Measurements from ENCODE around the gene KREMEN1.

Gene KREMEN1

DNA sequence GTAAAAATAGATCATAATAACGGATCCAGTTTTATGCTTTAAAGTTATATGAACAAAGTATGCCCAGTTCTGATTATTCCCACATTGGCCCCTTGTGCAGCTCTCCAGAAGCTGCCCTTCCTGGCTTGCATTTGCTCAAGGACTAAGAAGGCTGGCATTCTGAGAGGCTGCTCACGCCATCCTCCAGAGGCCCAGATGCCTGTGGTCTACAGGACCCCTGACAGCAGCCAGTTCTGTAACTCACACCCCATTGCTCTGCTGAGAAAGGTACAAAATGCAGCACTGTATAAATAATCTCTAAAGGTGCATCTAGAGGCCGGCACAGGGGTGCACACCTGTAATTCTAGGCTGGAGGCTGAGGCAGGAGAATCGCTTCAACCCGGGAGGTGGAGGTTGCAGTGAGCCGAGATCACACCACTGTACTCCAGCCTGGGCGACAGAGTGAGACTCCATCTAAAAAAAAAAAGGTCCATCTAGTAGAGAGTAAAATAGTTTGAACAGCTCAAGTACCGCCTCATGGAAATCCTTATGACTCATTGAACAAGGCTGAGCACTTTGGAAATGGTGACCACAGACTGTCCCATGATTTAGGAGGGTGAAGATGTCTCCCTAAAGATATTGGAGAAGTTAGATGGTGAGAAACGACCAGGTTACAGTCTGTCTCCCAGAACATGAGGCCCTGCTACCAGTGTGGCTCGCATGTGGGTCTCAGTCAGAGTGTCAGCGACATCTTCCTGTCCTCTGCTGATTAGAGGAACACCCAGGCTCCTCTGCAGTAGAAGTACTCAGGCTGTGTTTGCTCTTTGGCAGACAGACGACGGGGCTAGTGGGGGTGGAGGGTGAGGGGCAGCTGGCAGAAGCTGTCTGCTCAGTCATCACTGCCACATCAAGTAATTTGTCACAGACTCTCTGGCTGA lies 56.3 kb downstream of the KREMEN1 start:
- DNase-seq: no peak

GRCh38 chr22:29129808-29130140 lies 56.9 kb downstream of the KREMEN1 start:
- no peak for DNase-seq

GRCh38 chr22:29130476-29130875 lies 57.6 kb downstream of the KREMEN1 start:
- DNase-seq: no peak

GRCh38 chr22:29133603-29134133 lies 60.8 kb downstream of the KREMEN1 start:
- no peak for DNase-seq

GRCh38 chr22:29134448-29134847 lies 61.6 kb downstream of the KREMEN1 start:
- no peak for DNase-seq

- DNase-seq: no peak
Observed at GRCh38 chr22:29136782-29137700, 64.2 kb downstream of the KREMEN1 start.

DNA sequence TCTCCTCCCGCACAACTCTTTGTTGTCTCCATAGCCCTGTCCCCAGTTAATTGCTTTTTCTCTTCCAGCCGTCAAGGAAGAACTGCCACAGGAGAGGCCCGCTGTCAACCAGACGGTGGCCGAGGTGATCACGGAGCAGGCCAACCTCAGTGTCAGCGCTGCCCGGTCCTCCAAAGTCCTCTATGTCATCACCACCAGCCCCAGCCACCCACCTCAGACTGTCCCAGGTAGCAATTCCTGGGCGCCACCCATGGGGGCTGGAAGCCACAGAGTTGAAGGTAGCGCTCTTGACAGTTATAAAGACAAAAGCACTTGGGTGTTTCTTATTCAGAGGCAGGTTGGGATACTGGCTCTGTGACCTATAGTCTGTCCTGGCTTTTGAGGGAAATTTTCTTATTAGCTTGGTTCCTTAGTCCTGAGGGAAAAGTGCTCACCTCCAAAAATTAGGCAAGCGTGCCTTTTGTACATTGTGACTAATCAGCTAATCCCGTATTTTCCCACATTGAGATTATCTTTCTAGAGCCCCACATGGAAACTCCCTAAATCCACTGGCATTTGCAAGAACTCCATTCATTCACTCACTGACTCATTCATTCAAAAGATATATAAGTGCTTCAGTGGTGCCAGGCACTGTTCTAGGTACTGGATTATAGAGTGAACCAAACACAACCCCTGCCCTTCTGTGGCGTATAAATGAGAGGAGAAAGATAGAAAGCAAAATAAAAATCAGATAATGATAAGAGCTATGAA lies 65.9 kb downstream of the KREMEN1 start:
- no peak for DNase-seq

GRCh38 chr22:29139965-29140782 lies 67.3 kb downstream of the KREMEN1 start:
- DNase-seq: no peak

DNA sequence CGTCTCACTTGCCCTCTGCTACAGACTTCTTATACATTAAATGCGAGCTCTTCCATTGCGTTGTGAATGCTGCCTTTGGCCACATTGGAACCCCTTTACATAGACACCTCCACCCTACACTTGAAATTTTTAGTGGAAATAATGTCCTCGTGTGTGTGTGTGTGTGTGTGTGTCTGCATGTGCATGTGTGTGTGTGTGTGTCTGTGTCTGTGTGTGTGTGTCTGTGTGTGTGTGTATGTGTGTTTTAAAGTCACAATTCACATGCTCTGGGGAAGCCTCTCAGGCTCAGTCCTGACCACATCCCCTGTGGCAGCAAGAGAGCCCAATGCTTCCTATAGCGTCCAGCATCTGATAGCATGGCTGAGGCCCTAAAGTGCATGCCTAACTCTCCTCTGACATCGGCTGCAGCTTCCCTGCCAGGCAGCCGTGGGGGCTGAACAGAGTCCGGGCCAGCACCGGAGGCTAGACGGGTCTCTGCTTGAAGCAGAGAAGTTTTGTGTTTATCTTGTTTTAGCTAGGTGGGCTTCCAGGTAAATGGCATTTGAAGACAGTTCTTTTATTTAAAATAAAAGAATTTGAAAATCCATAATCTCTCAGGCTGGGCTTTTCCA lies 68.3 kb downstream of the KREMEN1 start:
- no peak for DNase-seq

- no peak for DNase-seq
Observed at GRCh38 chr22:29142116-29142515, 69.3 kb downstream of the KREMEN1 start.

GRCh38 chr22:29143941-29144785 lies 71.3 kb downstream of the KREMEN1 start:
- no peak for DNase-seq

DNA sequence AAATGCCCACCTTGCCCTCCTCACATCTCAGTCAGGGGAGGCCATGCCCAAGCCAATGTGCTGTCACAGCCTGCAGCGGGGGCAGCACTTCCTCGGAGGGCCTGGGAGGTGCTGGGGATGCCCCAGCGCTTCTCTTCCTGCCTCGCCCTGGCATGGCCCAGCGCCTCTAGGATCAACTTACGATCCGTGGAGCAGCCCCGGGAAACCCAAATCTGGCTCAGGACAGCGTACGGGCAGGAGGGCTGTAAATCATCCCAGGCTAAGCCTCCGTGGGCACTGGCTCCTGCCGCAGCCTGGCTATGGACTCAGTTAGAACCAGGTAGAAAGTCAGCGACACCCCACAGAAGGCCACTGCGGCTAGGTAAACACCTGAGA lies 71.9 kb downstream of the KREMEN1 start:
- DNase-seq: no peak

DNA sequence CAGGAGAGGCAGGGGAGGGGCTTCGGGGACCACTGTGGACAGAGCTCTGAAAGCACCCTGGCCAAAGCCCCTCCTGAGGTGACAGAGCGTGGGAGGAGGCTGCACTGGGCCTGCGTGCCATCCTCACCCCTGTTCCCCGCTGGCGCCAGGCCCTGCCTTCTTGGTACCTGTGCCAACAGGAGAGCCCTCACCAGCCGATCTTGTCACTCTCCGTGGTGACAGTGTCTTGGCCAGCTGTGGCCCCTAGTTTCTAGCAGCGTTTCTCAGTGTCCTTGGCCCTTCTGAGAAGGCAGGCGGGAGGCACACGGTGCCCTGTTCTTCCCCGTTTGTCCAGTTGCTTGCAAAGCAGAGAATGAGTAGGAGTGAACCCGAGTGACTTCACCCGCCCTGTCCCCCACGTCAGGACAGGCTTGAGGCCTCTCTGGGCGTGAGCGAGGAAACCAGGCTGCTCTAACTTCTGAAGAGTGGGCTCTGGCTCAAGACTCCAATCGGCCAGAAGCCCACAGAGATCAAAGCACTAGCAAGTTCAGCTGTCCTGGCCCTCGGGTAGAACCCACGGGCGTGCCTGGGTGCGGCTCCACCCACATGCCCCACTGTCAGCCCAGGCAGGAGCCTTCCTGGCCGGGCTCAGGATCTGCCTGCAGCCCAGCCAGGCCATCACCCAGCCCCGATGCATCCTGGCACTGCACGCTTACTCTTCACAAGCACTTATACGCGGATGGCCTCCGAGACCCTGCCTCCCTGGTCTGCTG lies 72.7 kb downstream of the KREMEN1 start:
- no peak for DNase-seq

DNA sequence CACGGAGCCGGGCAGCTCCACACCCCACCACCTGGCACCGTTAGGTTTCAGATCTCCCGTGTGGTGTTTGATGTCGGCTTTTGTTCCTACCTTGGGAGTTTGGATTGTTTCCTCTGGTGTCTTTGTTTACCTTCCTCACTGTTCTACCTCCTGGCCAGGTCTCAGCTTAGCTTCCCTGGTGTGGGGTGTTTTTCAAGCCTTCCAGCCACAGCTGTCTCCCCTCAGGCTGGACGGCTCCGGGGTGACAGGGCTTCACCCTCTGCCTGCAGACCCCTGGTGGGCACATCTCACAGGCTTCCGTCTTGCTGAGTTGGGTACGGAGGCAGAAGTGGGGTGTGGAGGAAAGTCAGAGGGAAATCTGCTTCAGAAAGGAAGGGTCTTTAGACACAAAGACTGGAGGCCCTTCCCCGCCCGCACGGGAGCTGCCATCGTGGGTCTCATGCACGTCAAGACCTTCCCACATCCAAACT lies 73.3 kb downstream of the KREMEN1 start:
- DNase-seq: no peak

DNA sequence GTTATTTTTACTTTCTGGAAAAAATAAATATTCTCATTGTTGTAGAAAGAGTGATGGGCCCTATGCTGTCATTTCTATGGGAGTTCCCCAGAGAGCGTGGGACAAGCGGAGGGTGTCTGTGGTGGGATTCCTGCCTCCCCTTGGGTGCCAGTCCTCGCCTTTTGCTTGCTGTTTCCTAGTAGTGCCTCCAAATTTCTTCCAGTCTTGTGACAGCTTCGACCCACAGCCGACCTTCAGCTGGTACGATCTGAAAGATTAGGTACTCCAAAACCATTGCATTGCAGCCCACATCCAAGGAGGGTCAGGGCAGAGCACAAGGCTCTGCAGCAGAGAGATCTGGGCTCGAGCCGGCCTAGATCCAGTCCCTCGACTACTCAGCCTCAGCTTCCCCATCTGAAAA lies 73.9 kb downstream of the KREMEN1 start:
- no peak for DNase-seq

DNA sequence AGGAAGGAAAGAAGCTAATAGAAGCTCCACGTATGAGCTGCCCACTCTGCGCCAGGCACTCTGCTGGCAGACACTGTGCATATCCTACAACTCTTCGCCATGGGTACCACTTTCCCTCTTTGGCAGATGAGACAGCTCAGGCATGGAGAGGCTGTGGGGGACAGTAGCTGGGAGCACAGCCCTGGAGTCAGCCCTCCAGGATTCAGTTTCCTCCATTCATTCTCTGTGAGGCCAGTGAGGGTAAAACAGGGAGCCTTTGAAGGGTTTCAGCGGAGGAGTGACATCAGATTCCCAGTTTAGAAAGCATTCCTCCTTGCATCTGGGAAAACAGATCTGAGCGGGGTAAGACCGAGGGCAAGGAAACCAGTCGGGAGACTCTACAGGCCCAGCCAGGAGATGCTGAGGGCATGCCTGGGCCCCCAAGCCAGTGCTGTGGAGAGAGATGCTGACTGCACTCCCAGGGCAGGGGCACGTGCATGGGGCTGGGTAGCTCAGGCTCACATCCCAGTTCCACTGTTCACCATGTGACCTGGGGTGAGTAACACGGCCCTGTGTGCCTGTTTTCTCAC lies 74.6 kb downstream of the KREMEN1 start:
- DNase-seq: peak in 4 of 56 donors; percentile 24 to 27 (median 26)

DNA sequence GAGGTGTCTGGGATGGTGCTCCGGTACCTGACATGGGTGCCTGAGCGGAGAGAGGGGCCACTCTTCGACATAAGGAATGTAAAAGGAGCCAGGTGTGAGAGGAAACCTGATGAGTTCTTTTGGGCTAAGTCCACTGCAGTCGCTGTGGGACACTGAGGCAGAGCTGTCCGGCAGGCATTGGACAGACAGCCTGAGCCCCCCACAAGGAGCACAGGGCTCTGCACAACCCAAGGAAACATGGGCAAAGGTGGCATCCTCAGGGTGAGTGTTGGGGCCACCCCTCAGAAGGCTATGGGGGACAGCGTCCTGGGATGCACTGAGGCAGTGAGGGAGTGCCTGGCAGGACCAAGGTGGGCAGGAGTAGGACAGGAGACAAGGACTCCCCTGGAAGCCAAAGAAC lies 75.2 kb downstream of the KREMEN1 start:
- DNase-seq: no peak

DNA sequence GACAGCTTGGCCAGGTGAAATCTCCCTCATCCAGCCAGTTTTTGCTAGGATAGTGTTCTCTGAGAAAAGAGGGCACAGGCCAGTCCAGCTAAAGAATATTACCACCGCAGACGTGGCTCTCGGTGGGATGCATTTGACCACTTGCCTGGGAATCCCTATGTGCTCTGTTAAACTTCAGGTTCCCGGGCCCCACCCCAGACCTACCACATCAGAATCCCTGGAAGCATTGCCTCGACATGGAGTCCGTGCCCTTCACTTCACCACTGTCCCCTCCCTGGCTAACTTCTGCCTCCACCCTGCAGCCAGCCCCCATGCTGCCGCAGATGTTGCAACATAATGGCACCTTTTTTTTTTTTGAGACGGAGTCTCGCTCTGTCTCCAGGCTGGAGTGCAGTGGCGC lies 76.0 kb downstream of the KREMEN1 start:
- DNase-seq: no peak
